Neuronal stem cell (in vitro differentiated cells): ENCODE data around the gene GDPD3. TPM values are rescaled to one million over a fixed set of nuclear protein-coding genes. Genes with fewer than 3 reads are reported as not detected.

ENCODE experiments used
- DNase-seq: peaks from one replicate; pipeline ENCODE4 v3.0.0-alpha.2; 2013; ENCODE audit warnings: low spot score
- H2AFZ ChIP-seq: one replicate; pipeline ENCODE4 v1.6.1; 2013; ENCODE audit warnings: mild to moderate bottlenecking, low read length, inconsistent platforms
- H2AK5ac ChIP-seq: 2 replicates; pipeline ENCODE4 v1.6.1; 2013; ENCODE audit warnings: low read depth, mild to moderate bottlenecking, inconsistent platforms, low read length, moderate library complexity, mixed read lengths
- H2BK120ac ChIP-seq: 2 replicates; pipeline ENCODE4 v1.6.1; 2013; ENCODE audit warnings: low read depth, mild to moderate bottlenecking, inconsistent platforms, low read length, moderate library complexity, mixed read lengths
- H2BK12ac ChIP-seq: one replicate; pipeline ENCODE4 v1.6.1; 2013; ENCODE audit warnings: low read length, inconsistent platforms
- H2BK15ac ChIP-seq: 2 replicates; pipeline ENCODE4 v1.6.1; 2013; ENCODE audit warnings: mild to moderate bottlenecking, low read length, inconsistent platforms, mixed read lengths
- H2BK5ac ChIP-seq: one replicate; pipeline ENCODE4 v1.6.1; 2013; ENCODE audit warnings: inconsistent platforms, mild to moderate bottlenecking, low read length, moderate library complexity
- H3K14ac ChIP-seq: one replicate; pipeline ENCODE4 v1.6.1; 2013; ENCODE audit warnings: low read length, inconsistent platforms
- H3K18ac ChIP-seq: 2 replicates; pipeline ENCODE4 v1.6.1; 2013; ENCODE audit warnings: low read length, inconsistent platforms
- H3K23ac ChIP-seq: 2 replicates; pipeline ENCODE4 v1.6.1; 2013; ENCODE audit warnings: low read depth, mild to moderate bottlenecking, mixed read lengths, low read length, inconsistent platforms; ENCODE audit not compliant: poor library complexity
- H3K27ac ChIP-seq: replicated peaks from 3 replicates; pipeline ENCODE4 v1.5.1; 2013; ENCODE audit warnings: low read length, inconsistent platforms
- H3K27me3 ChIP-seq, 3 experiments: 2 replicates each; pipeline ENCODE4 v1.6.1; 2013; ENCODE audit warnings: low read length in 3 of 3, mild to moderate bottlenecking in 2 of 3, inconsistent platforms in 1 of 3, low read depth in 1 of 3, mixed read lengths in 1 of 3, moderate library complexity in 1 of 3; ENCODE audit not compliant: control insufficient read depth in 3 of 3, insufficient read depth in 3 of 3
- H3K36me3 ChIP-seq, 2 donors: replicated peaks in 1 of 2; 2 replicates each; pipeline ENCODE4 v1.6.1; 2013; ENCODE audit warnings: low read length in 2 of 2; ENCODE audit not compliant: control insufficient read depth in 2 of 2, insufficient read depth in 2 of 2
- H3K4ac ChIP-seq: 2 replicates; pipeline ENCODE4 v1.6.1; 2013; ENCODE audit warnings: inconsistent platforms, mild to moderate bottlenecking, low read length, moderate library complexity
- H3K4me1 ChIP-seq, 2 donors: 1 replicate in 1 of 2; 2 replicates in 1 of 2; pipeline ENCODE4 v1.6.1; 2013; ENCODE audit warnings: low read length in 2 of 2, low read depth in 1 of 2; ENCODE audit not compliant: control insufficient read depth in 2 of 2, insufficient read depth in 1 of 2
- H3K4me2 ChIP-seq: one replicate; pipeline ENCODE4 v1.6.1; 2013; ENCODE audit warnings: mild to moderate bottlenecking, low read length, inconsistent platforms; ENCODE audit not compliant: insufficient read depth, poor library complexity, severe bottlenecking
- H3K4me3 ChIP-seq, 2 donors: 2 replicates each; pipeline ENCODE4 v1.5.1; 2013; ENCODE audit warnings: low read length in 2 of 2, mild to moderate bottlenecking in 2 of 2, inconsistent platforms in 1 of 2, moderate library complexity in 1 of 2
- H3K79me1 ChIP-seq: one replicate; pipeline ENCODE4 v1.6.1; 2013; ENCODE audit warnings: low read depth, mild to moderate bottlenecking, inconsistent platforms, low read length, moderate library complexity
- H3K9ac ChIP-seq: one replicate; pipeline ENCODE4 v1.6.1; 2013; ENCODE audit warnings: mild to moderate bottlenecking, low read depth, low read length, inconsistent platforms; ENCODE audit not compliant: poor library complexity
- H3K9me3 ChIP-seq, 2 donors: replicated peaks in 1 of 2; 2 replicates each; pipeline versions ENCODE3 to v1.6.1; 2013; ENCODE audit warnings: low read length in 2 of 2, mild to moderate bottlenecking in 2 of 2, inconsistent platforms in 1 of 2, low read depth in 1 of 2, mixed read lengths in 1 of 2, moderate library complexity in 1 of 2; ENCODE audit not compliant: control insufficient read depth in 2 of 2, insufficient read depth in 1 of 2
- H4K8ac ChIP-seq: one replicate; pipeline ENCODE4 v1.6.1; 2013; ENCODE audit warnings: low read depth, mild to moderate bottlenecking, inconsistent platforms, low read length, moderate library complexity
- H4K91ac ChIP-seq: one replicate; pipeline ENCODE4 v1.6.1; 2013; ENCODE audit warnings: low read length, low read depth, mild to moderate bottlenecking, inconsistent platforms; ENCODE audit not compliant: poor library complexity
- whole genome bisulfite sequencing, 2 donors: extraction: QIAGEN DNeasy Blood & Tissue Kit; methylation state at CpG; one replicate each; pipeline ENCODE4 v1.1.7; 2013; ENCODE audit warnings: missing lambda C conversion rate in 2 of 2, mixed read lengths in 1 of 2; ENCODE audit not compliant: insufficient read length in 2 of 2, insufficient replicate concordance in 1 of 2; ENCODE audit errors: extremely low coverage in 2 of 2; 5-methylcytosine and 5-hydroxymethylcytosine counted together
- polyA plus RNA-seq, 2 experiments: library from polyadenylated mRNA; stranded (reverse); fragments of 200-250 nt; gene quantifications; one replicate each; pipeline ENCODE4 v1.2.3, GENCODE V29; 2013

The GDPD3 gene, protein sequence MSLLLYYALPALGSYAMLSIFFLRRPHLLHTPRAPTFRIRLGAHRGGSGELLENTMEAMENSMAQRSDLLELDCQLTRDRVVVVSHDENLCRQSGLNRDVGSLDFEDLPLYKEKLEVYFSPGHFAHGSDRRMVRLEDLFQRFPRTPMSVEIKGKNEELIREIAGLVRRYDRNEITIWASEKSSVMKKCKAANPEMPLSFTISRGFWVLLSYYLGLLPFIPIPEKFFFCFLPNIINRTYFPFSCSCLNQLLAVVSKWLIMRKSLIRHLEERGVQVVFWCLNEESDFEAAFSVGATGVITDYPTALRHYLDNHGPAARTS
- 3.9 TPM for polyA plus RNA-seq (2013, experiment 1 of 2)
- 3.4 TPM for polyA plus RNA-seq (2013, experiment 2 of 2)

DNA sequence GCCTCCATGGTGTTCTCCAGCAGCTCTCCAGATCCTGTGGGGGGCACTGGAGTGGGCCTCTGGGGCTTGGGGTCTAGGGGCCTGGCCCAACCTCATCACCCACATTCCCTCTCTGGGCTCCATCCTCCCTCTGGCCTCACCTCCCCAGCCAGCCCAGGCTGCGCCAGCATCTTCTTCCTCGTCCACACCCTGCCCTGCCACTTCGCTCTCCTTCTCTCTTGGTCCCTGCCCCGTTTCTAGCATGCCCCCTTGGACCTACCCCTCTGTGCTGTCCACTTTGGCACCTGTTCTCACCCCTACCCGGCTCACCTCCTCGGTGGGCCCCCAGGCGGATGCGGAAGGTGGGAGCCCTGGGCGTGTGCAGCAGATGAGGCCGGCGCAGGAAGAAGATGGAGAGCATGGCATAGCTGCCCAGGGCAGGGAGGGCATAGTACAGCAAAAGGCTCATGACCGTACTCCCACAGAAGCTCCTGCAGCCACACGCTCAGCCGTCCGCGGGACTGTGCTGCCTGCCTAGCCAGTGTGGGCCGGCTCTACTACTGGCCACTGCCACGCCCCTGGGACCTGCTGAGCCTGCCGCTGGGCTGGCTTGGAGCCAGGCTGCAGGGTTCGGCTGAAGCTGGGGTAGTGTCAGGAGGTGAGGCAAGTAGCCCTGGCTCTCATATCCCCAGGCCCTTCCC lies at the start of gene GDPD3:
TSS of gene GDPD3 (minus strand) at position 507 of the 680 bp plus-strand sequence. CDS start at position 448, 59 bp downstream.
- H2AK5ac ChIP-seq = peak within 1 kb of the TSS; percentile 82
- H3K9me3 ChIP-seq = no peaks in the 10 kb centered on the region
- no peak for DNase-seq
- no peak within 1 kb of the TSS for H3K4ac ChIP-seq
- no peak within 1 kb of the TSS for H2BK15ac ChIP-seq
- no peaks in the 10 kb centered on the region for H3K4me1 ChIP-seq
- H3K27me3 ChIP-seq = no peaks in the 10 kb centered on the region
- H3K4me2 ChIP-seq = no peak within 1 kb of the TSS
- peak within 1 kb of the TSS in 1 of 2 donors; percentile 47 for H3K4me3 ChIP-seq
- H3K14ac ChIP-seq = peak within 1 kb of the TSS; percentile 71
- peak within 1 kb of the TSS; percentile 2 for H3K9ac ChIP-seq
- no peak within 1 kb of the TSS for H2AFZ ChIP-seq
- whole genome bisulfite sequencing, 2 donors = no CpG with 5 or more reads among the region's 20 CpGs
- no peak within 1 kb of the TSS for H2BK5ac ChIP-seq
- no peaks in the 10 kb centered on the region for H3K79me1 ChIP-seq
- H3K27ac ChIP-seq = peak within 1 kb of the TSS; percentile 31
- peaks cover 31 to 34% of the 10 kb centered on the region in 2 donors for H3K36me3 ChIP-seq
- H3K18ac ChIP-seq = peak within 1 kb of the TSS; percentile 7
- peak within 1 kb of the TSS; percentile 23 for H4K8ac ChIP-seq
- H2BK120ac ChIP-seq = no peak within 1 kb of the TSS
- peak within 1 kb of the TSS; percentile 43 for H3K23ac ChIP-seq
- no peak within 1 kb of the TSS for H4K91ac ChIP-seq
- peak within 1 kb of the TSS; percentile 41 for H2BK12ac ChIP-seq

DNA sequence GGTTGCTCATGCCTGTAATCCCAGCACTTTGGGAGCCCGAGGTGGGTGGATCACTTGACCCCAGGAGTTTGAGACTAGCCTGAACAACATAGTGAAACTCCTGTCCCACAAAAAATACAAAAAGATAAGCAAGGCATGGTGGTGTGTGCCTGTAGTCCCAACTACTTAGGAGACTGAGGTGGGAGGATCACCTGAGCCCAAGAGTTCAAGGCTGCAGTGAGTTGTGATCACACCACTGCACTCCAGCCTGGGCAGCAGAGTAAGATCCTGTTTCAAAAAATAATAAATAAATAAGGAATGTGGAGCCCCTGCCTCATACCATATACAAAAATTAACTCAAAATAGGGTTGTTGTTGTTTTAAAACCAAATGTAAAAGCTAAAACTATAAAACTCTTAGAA lies 43.9 kb upstream of the GDPD3 start:
- no peak overlapping the region for H2AK5ac ChIP-seq
- no peaks in the 10 kb centered on the region for H3K36me3 ChIP-seq
- H2BK120ac ChIP-seq = no peak overlapping the region
- no peak overlapping the region for H4K8ac ChIP-seq
- H3K4me1 ChIP-seq = no peaks in the 10 kb centered on the region
- no peak overlapping the region for H3K14ac ChIP-seq
- H3K9ac ChIP-seq = no peak overlapping the region
- H2BK15ac ChIP-seq = no peak overlapping the region
- peaks cover 0 to 3% (median 0%) of the 10 kb centered on the region in 3 experiments for H3K27me3 ChIP-seq
- H3K4ac ChIP-seq = no peak overlapping the region
- no peak overlapping the region for H3K27ac ChIP-seq
- no peaks in the 10 kb centered on the region for H3K9me3 ChIP-seq
- no peak overlapping the region for H2BK12ac ChIP-seq
- H2AFZ ChIP-seq = no peak overlapping the region
- H3K18ac ChIP-seq = no peak overlapping the region
- DNase-seq = no peak
- WGBS, 2 donors = no CpG with 5 or more reads among the region's 1 CpG
- no peak overlapping the region for H3K4me2 ChIP-seq
- no peak overlapping the region for H3K23ac ChIP-seq
- no peak overlapping the region for H3K4me3 ChIP-seq
- no peaks in the 10 kb centered on the region for H3K79me1 ChIP-seq
- no peak overlapping the region for H4K91ac ChIP-seq
- no peak overlapping the region for H2BK5ac ChIP-seq

DNA sequence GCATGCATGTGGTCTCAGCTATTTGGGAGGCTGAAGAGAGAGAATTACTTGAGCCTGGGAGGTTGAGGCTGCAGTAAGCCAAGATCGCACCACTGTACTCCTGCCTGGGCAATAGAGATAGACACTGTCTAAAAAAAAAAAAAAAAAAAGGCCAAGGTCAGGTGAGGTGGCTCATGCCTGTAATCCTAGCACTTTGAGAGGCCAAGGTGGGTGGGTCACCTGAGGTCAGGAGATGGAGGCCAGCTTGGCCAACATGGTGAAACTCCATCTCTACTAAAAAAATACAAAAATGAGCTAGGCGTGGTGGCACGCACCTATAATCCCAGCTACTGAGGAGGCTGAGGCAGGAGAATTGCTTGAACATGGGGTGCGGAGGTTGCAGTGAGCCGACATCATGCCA lies 41.9 kb upstream of the GDPD3 start:
- no peak overlapping the region for H4K8ac ChIP-seq
- no peak overlapping the region for H2BK120ac ChIP-seq
- no peak overlapping the region for H2BK12ac ChIP-seq
- no peak overlapping the region for H2AK5ac ChIP-seq
- no peak overlapping the region for H3K18ac ChIP-seq
- H4K91ac ChIP-seq = no peak overlapping the region
- no peak for DNase-seq
- no CpG with 5 or more reads among the region's 5 CpGs for WGBS, 2 donors
- no peak overlapping the region for H2AFZ ChIP-seq
- no peak overlapping the region for H3K27ac ChIP-seq
- no peak overlapping the region for H2BK5ac ChIP-seq
- H3K14ac ChIP-seq = no peak overlapping the region
- H3K23ac ChIP-seq = no peak overlapping the region
- H3K36me3 ChIP-seq = no peaks in the 10 kb centered on the region
- no peak overlapping the region for H3K4ac ChIP-seq
- no peaks in the 10 kb centered on the region for H3K9me3 ChIP-seq
- no peak overlapping the region for H2BK15ac ChIP-seq
- no peaks in the 10 kb centered on the region for H3K79me1 ChIP-seq
- H3K4me3 ChIP-seq = no peak overlapping the region
- H3K4me2 ChIP-seq = no peak overlapping the region
- H3K9ac ChIP-seq = no peak overlapping the region
- no peaks in the 10 kb centered on the region for H3K27me3 ChIP-seq
- H3K4me1 ChIP-seq = no peaks in the 10 kb centered on the region

DNA sequence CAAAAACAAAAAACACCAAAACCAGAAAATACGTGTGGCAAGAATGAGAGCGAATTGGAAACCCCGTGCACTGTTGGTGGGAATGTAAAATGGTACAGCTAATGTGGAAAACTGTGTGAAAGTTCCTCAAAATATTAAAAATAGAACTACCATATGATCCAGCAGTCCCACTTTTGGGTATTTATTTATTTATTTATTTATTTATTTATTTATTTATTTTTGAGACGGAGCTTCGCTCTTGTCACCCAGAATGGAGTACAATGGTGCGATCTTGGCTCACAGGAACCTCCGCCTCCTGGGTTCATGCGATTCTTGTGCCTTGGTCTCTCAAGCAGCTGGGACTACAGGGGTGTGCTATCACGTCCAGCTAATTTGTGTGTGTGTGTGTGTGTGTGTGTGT lies 39.2 kb upstream of the GDPD3 start:
- no peak for DNase-seq
- Histone ChIP-seq H2BK120ac (no peak overlapping the region), H3K23ac (no peak overlapping the region), H3K18ac (no peak overlapping the region), H3K9ac (no peak overlapping the region), H2AFZ (no peak overlapping the region), H3K36me3 (no peaks in the 10 kb centered on the region), H3K14ac (no peak overlapping the region), H3K4ac (no peak overlapping the region), H4K91ac (no peak overlapping the region), H2AK5ac (no peak overlapping the region), H3K9me3 (no peaks in the 10 kb centered on the region), H3K27ac (no peak overlapping the region), H3K4me2 (no peak overlapping the region), H2BK12ac (no peak overlapping the region), H3K4me3 (no peak overlapping the region), H3K27me3 (no peaks in the 10 kb centered on the region), H2BK5ac (no peak overlapping the region), H2BK15ac (no peak overlapping the region), H4K8ac (no peak overlapping the region), H3K4me1 (no peaks in the 10 kb centered on the region), H3K79me1 (no peaks in the 10 kb centered on the region)
- WGBS, 2 donors = no CpG with 5 or more reads among the region's 9 CpGs
